ENCODE data around the gene DTNB.

The DTNB gene

GRCh38 chr2:25700221-25700660 lies 26.9 kb upstream of the DTNB start:
- Histone ChIP-seq H3K36me3 (no peaks in the 10 kb centered on the region), H3K4me3 (ENCODE audit: low read depth in 1 of 2, low read length in 1 of 2) (no peak overlapping the region), H3K9me3 (no peaks in the 10 kb centered on the region), H3K27me3 (no peaks in the 10 kb centered on the region), H3K27ac (no peak overlapping the region), H3K4me1 (ENCODE audit: control insufficient read depth in 1 of 2, insufficient read depth in 1 of 2, low read depth in 1 of 2, low read length in 1 of 2) (no peaks in the 10 kb centered on the region)
- peak; percentile 30 for TF ChIP-seq CTCF (IDR thresholded peaks at IDR 0.05)

GRCh38 chr2:25699216-25699615 lies 25.8 kb upstream of the DTNB start:
- no peaks in the 10 kb centered on the region for H3K36me3 ChIP-seq
- no peak for TF ChIP-seq CTCF (IDR thresholded peaks at IDR 0.05)
- no peak overlapping the region for H3K4me3 ChIP-seq (ENCODE audit: low read depth in 1 of 2, low read length in 1 of 2)
- no peak overlapping the region for H3K27ac ChIP-seq
- H3K27me3 ChIP-seq, result no peaks in the 10 kb centered on the region
- H3K9me3 ChIP-seq, result no peaks in the 10 kb centered on the region
- no peaks in the 10 kb centered on the region for H3K4me1 ChIP-seq (ENCODE audit: control insufficient read depth in 1 of 2, insufficient read depth in 1 of 2, low read depth in 1 of 2, low read length in 1 of 2)

- no peaks in the 10 kb centered on the region for H3K4me1 ChIP-seq (ENCODE audit: control insufficient read depth in 1 of 2, insufficient read depth in 1 of 2, low read depth in 1 of 2, low read length in 1 of 2)
- no peaks in the 10 kb centered on the region for H3K36me3 ChIP-seq
- no peak overlapping the region for H3K4me3 ChIP-seq (ENCODE audit: low read depth in 1 of 2, low read length in 1 of 2)
- no peaks in the 10 kb centered on the region for H3K9me3 ChIP-seq
- no peak overlapping the region for H3K27ac ChIP-seq
- H3K27me3 ChIP-seq, result no peaks in the 10 kb centered on the region
- TF ChIP-seq CTCF (IDR thresholded peaks at IDR 0.05), result no peak
These were observed 25.4 kb upstream of the DTNB start for GRCh38 chr2:25698752-25699151.

GRCh38 chr2:25697559-25698341 lies 24.4 kb upstream of the DTNB start:
- H3K4me3 ChIP-seq (ENCODE audit: low read depth in 1 of 2, low read length in 1 of 2), result no peak overlapping the region
- no peaks in the 10 kb centered on the region for H3K27me3 ChIP-seq
- no peaks in the 10 kb centered on the region for H3K9me3 ChIP-seq
- no peak for TF ChIP-seq CTCF (IDR thresholded peaks at IDR 0.05)
- H3K36me3 ChIP-seq, result no peaks in the 10 kb centered on the region
- no peaks in the 10 kb centered on the region for H3K4me1 ChIP-seq (ENCODE audit: control insufficient read depth in 1 of 2, insufficient read depth in 1 of 2, low read depth in 1 of 2, low read length in 1 of 2)
- no peak overlapping the region for H3K27ac ChIP-seq

- H3K27me3 ChIP-seq, result no peaks in the 10 kb centered on the region
- no peaks in the 10 kb centered on the region for H3K9me3 ChIP-seq
- TF ChIP-seq CTCF (IDR thresholded peaks at IDR 0.05), result no peak
- no peaks in the 10 kb centered on the region for H3K4me1 ChIP-seq (ENCODE audit: control insufficient read depth in 1 of 2, insufficient read depth in 1 of 2, low read depth in 1 of 2, low read length in 1 of 2)
- no peak overlapping the region for H3K27ac ChIP-seq
- H3K4me3 ChIP-seq (ENCODE audit: low read depth in 1 of 2, low read length in 1 of 2), result no peak overlapping the region
- no peaks in the 10 kb centered on the region for H3K36me3 ChIP-seq
These were observed 19.5 kb upstream of the DTNB start for GRCh38 chr2:25692737-25693445.

All from neutrophil (primary cell).